ENCODE measurements around the gene MRAS.
"Not testable (repeated sequence)": the region's sequence is repeated elsewhere in the genome, so short reads cannot be mapped to it uniquely, and the experiment has no call there.

Gene MRAS

GRCh38 chr3:138394686-138395085, 46.3 kb downstream of the MRAS start:
- DNase-seq: no peak

GRCh38 chr3:138395865-138396751, 47.7 kb downstream of the MRAS start:
- DNase-seq: no peak

- no peak for DNase-seq
Observed at GRCh38 chr3:138396752-138397410, 48.5 kb downstream of the MRAS start.

- no peak for DNase-seq
Observed at GRCh38 chr3:138397983-138398382, 49.6 kb downstream of the MRAS start.

GRCh38 chr3:138398791-138399575, 50.6 kb downstream of the MRAS start:
- no peak for DNase-seq

GRCh38 chr3:138399766-138400165, 51.4 kb downstream of the MRAS start:
- DNase-seq: no peak

GRCh38 chr3:138400651-138401070, 52.3 kb downstream of the MRAS start:
- no peak for DNase-seq

GRCh38 chr3:138401834-138402233, 53.5 kb downstream of the MRAS start:
- no peak for DNase-seq

- no peak for DNase-seq
Observed at GRCh38 chr3:138404121-138404520, 55.7 kb downstream of the MRAS start.

- DNase-seq: no peak
Observed at GRCh38 chr3:138405001-138405400, 56.6 kb downstream of the MRAS start.

- DNase-seq: no peak
Observed at GRCh38 chr3:138405486-138405885, 57.1 kb downstream of the MRAS start.

GRCh38 chr3:138406606-138407005, 58.2 kb downstream of the MRAS start:
- DNase-seq: no peak

GRCh38 chr3:138407236-138407907, 59.0 kb downstream of the MRAS start:
- DNase-seq: no peak

GRCh38 chr3:138408751-138409570, 60.6 kb downstream of the MRAS start:
- DNase-seq: no peak

GRCh38 chr3:138412821-138413551, 64.6 kb downstream of the MRAS start:
- no peak for DNase-seq

- not testable (repeated sequence) for DNase-seq
Observed at GRCh38 chr3:138416236-138416635, 67.9 kb downstream of the MRAS start.

- DNase-seq: peak; percentile 64
Observed at GRCh38 chr3:138417559-138417982, 69.2 kb downstream of the MRAS start.

- no peak for DNase-seq
Observed at GRCh38 chr3:138418601-138419206, 70.3 kb downstream of the MRAS start.

GRCh38 chr3:138423316-138423715, 74.9 kb downstream of the MRAS start:
- DNase-seq: no peak

- no peak for DNase-seq
Observed at GRCh38 chr3:138424323-138424722, 75.9 kb downstream of the MRAS start.

GRCh38 chr3:138426211-138426610, 77.8 kb downstream of the MRAS start:
- no peak for DNase-seq

All from NCI-H2081 treated with DMSO at 0.1 percent for 48 hours (cell line).